Calu3 (cell line): ENCODE measurements around the gene AQP12A. TPM values are rescaled to one million over a fixed set of nuclear protein-coding genes. Genes with fewer than 3 reads are reported as not detected.
"Not testable (repeated sequence)": the region's sequence is repeated elsewhere in the genome, so short reads cannot be mapped to it uniquely, and the experiment has no call there.

Source experiments
- BruUV-seq: library from RNA; stranded (reverse); fragments of 400-500 nt; replicated peaks from 2 replicates; lab custom pipeline; 2021; lab: Mats Ljungman, UMichigan
- CTCF ChIA-PET: fragments of 300-600 bp; sonication (Branson Sonifier 250); formaldehyde crosslinking; loops from one replicate; lab custom pipeline; 2022; ENCODE audit warnings: antibody characterized with exemption; lab: Charles Lee
- DNase-seq: peaks from one replicate; pipeline ENCODE4 v3.0.0; 2022
- H3K27ac Mint-ChIP-seq: one replicate; pipeline ENCODE4 v1.8.0; 2022; ENCODE audit warnings: mixed read lengths; ENCODE audit not compliant: unreplicated experiment
- H3K27me3 Mint-ChIP-seq: one replicate; pipeline ENCODE4 v1.8.0; 2022; ENCODE audit warnings: mixed read lengths; ENCODE audit not compliant: unreplicated experiment
- H3K36me3 Mint-ChIP-seq: one replicate; pipeline ENCODE4 v1.8.0; 2022; ENCODE audit warnings: mild to moderate bottlenecking, moderate library complexity, mixed read lengths; ENCODE audit not compliant: insufficient read depth, unreplicated experiment
- H3K4me1 Mint-ChIP-seq: one replicate; pipeline ENCODE4 v1.8.0; 2022; ENCODE audit warnings: mild to moderate bottlenecking, low read depth, mixed read lengths; ENCODE audit not compliant: unreplicated experiment
- H3K4me3 Mint-ChIP-seq: one replicate; pipeline ENCODE4 v1.8.0; 2022; ENCODE audit warnings: mild to moderate bottlenecking, low read depth, moderate library complexity, mixed read lengths; ENCODE audit not compliant: unreplicated experiment
- H3K9me3 Mint-ChIP-seq: one replicate; pipeline ENCODE4 v1.8.0; 2022; ENCODE audit warnings: low read depth, mixed read lengths; ENCODE audit not compliant: unreplicated experiment
- CTCF ChIP-seq: fragments of 200-600 bp; IDR thresholded peaks from one replicate; pipeline ENCODE4 v1.8.0; 2022; ENCODE audit warnings: antibody characterized with exemption; ENCODE audit not compliant: unreplicated experiment
- intact Hi-C: fragments of 100-400 bp; cut with micrococcal nuclease; formaldehyde crosslinking; loops from one replicate; pipeline ENCODE4 v1.10.0; 2022; ENCODE audit not compliant: unreplicated experiment
- total RNA-seq: library from RNA; stranded (reverse); gene quantifications from 2 replicates; pipeline ENCODE4 v1.2.3, GENCODE V29; 2022

AQP12A gene
- total RNA-seq, 1 experiment from 2014 or later, result not detected

DNA sequence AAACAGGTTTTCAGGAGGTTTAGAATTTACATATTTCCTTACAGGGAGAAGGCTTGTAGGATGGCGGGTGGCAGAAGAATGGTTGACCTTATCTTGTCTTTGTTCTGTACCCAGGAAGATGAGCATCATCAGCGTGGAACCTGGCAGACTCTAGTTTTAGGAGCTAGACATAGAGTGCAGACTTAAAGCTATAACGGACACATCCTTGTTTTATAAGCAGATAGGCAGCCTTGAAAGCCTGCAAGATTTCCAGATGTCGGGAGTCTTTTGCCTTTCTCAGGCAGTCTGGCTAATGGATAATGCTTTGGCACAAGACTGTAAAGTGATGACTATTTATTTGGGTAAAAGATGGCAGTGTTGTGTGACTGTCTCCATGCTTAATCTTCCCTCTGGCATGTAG is 20.7 kb upstream of the AQP12A start:
- CTCF ChIA-PET, result no interaction called here
- H3K4me3 Mint-ChIP-seq, result no peak overlapping the region
- H3K36me3 Mint-ChIP-seq, result no peaks in the 10 kb centered on the region
- DNase-seq, result no peak
- intact Hi-C loops, result no loop called here
- H3K9me3 Mint-ChIP-seq, result no peaks in the 10 kb centered on the region
- no peaks in the 10 kb centered on the region for H3K4me1 Mint-ChIP-seq
- BruUV-seq, result no TSS peak
- H3K27me3 Mint-ChIP-seq, result peaks cover 75% of the 10 kb centered on the region
- H3K27ac Mint-ChIP-seq, result no peak overlapping the region
- no peak for TF ChIP-seq CTCF

DNA sequence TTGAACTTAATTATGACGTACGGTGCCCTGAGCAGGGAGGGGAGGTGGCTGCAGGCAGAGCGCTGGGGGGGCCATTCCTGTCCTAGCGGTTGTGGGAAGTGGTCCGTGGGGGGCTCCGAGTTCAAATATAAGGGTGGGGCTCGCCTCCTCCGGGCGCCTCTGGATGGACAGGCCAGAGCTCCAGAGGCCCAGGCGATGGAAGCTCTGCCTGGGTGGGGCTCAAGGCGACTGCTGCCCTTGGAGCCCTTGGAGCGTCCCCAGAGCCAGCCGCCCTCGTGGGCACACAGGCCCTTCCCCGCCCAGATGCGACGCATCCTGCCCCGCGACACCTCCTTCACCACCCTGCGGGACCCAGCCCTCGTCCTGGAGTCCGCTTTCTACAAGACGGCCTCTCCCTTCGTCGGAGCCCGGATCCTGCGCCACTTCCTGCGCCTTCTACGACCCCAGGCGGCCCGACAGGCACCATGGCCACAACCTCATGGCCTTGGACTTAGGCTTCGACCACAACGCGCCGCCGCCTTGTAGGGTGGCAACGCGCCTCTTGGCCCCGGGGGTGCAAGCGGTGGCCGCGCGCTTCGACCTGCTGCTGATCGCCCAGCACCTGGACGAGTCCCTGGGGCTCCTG is 19.5 kb upstream of the AQP12A start:
- Mint-ChIP-seq H3K27ac (no peak overlapping the region), H3K27me3 (peaks cover 63% of the 10 kb centered on the region), H3K36me3 (no peaks in the 10 kb centered on the region), H3K4me1 (no peaks in the 10 kb centered on the region), H3K9me3 (no peaks in the 10 kb centered on the region), H3K4me3 (no peak overlapping the region)
- no peak for TF ChIP-seq CTCF
- intact Hi-C loops, result no loop called here
- CTCF ChIA-PET, result no interaction called here
- DNase-seq, result no peak
- no TSS peak for BruUV-seq

- no peaks in the 10 kb centered on the region for H3K9me3 Mint-ChIP-seq
- no peak overlapping the region for H3K4me3 Mint-ChIP-seq
- no peak for TF ChIP-seq CTCF
- no peak overlapping the region for H3K27ac Mint-ChIP-seq
- DNase-seq, result no peak
- CTCF ChIA-PET, result no interaction called here
- no peaks in the 10 kb centered on the region for H3K36me3 Mint-ChIP-seq
- H3K27me3 Mint-ChIP-seq, result peaks cover 57% of the 10 kb centered on the region
- no peaks in the 10 kb centered on the region for H3K4me1 Mint-ChIP-seq
- no TSS peak for BruUV-seq
- intact Hi-C loops, result no loop called here
Observed at GRCh38 chr2:240672701-240673190, 18.9 kb upstream of the AQP12A start.

DNA sequence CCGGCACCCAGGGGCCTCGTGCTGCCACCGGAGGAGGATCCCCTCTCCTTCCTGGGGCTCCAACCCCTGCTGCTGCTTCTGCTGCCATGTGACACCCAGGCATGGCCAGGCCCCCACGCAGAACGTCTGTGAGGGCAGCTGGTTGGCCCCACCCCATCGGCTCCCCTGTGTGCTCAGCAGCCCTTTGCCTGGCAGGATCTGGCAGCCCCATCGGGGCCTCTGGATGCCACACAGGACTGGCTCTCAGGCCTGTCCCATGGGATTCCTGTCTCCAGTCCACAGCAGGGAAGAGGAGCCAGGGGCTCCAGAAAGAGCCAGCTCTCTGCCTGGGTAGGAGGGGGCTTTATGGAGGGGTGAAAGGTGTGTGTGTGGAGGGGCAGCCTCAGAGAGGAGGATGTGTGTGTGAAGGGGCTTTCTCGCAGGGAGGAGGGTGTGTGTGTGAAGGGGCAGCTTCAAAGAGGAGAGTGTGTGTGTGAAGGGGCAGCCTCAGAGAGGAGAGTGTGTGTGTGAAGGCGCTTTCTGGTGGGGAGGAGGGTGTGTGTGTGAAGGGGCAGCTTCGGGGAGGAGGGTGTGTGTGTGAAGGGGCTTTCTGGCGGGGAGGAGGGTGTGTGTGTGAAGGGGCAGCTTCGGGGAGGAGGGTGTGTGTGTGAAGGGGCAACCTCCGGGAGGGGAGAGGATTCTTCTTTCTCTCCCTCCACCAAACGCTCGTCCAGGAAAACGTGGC is 17.0 kb upstream of the AQP12A start:
- CTCF ChIA-PET, BruUV-seq, H3K4me3 Mint-ChIP-seq, H3K36me3 Mint-ChIP-seq, DNase-seq, intact Hi-C loops, H3K9me3 Mint-ChIP-seq, H3K4me1 Mint-ChIP-seq, H3K27ac Mint-ChIP-seq: not testable (repeated sequence)
- H3K27me3 Mint-ChIP-seq, result peaks cover 41% of the 10 kb centered on the region

DNA sequence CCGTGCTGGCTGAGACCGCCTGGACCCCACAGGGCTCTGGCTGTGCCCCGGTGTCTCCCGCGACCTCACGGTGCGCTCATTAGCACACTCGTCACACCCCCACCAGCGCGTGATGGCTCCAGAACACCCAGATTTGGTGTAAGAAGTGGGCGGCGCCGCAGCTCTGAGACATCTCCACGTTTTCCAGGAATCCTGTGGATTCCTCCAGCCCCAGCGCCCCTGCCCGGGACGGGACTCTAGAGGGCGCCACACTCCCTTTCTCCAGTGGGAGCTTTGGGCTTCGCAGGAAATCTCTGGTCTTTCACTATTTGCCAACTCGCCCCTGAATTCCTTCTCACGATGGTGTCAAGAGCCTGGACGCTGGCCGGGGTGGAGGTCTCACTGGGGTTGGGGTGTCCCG is 16.3 kb upstream of the AQP12A start:
- intact Hi-C loops, H3K9me3 Mint-ChIP-seq, DNase-seq, H3K4me3 Mint-ChIP-seq, H3K36me3 Mint-ChIP-seq, H3K4me1 Mint-ChIP-seq, CTCF ChIA-PET, BruUV-seq, H3K27ac Mint-ChIP-seq: not testable (repeated sequence)
- peaks cover 34% of the 10 kb centered on the region for H3K27me3 Mint-ChIP-seq

- CTCF ChIA-PET, H3K27ac Mint-ChIP-seq, H3K4me1 Mint-ChIP-seq, BruUV-seq, DNase-seq, H3K4me3 Mint-ChIP-seq, intact Hi-C loops, H3K36me3 Mint-ChIP-seq, H3K9me3 Mint-ChIP-seq: not testable (repeated sequence)
- H3K27me3 Mint-ChIP-seq, result peaks cover 14% of the 10 kb centered on the region
Observed at GRCh38 chr2:240678043-240678442, 13.6 kb upstream of the AQP12A start.

DNA sequence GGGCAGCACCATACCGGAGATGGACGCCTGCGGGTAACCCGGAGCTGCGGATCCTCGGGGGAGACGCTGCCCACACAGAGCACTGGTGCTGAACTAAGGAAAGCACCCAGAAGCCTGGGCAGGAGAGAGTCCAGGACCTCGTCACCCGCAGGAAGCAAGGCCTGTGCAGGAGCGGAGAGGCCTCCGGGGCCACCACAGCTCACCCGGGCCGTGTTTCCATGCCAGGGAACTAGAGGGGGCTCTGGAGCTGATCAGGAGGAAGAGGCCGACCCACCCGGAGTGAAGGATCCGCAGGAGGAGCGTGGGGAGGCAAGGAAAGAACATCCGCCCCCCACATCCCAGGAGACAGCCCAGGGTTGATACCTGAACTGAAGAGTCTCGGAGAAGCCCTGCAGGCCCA is 12.8 kb upstream of the AQP12A start:
- H3K9me3 Mint-ChIP-seq, intact Hi-C loops, DNase-seq, H3K4me1 Mint-ChIP-seq, BruUV-seq, CTCF ChIA-PET, H3K36me3 Mint-ChIP-seq, H3K4me3 Mint-ChIP-seq, H3K27ac Mint-ChIP-seq: not testable (repeated sequence)
- peaks cover 14% of the 10 kb centered on the region for H3K27me3 Mint-ChIP-seq
